ENCODE results near the gene CDC25B. TPM values are rescaled to one million over a fixed set of nuclear protein-coding genes. Genes with fewer than 3 reads are reported as not detected.
A peak's percentile ranks its signal among the peaks of the same experiment; 100 is the strongest.

The CDC25B gene
- total and polyA plus RNA-seq, 2 of the 13 experiments (the other 11 are each of a cell fraction or from before 2014, with no cell fraction given): 14.5 to 19.4 TPM

- TF ChIP-seq ATF4 (CRISPR knock-in tag; IDR thresholded peaks at IDR 0.05): no peak
- TF ChIP-seq ZBTB26 (CRISPR knock-in tag; IDR thresholded peaks at IDR 0.05; ENCODE audit: borderline replicate concordance): peak; percentile 62; the same call in 1 of the 2 replicates
- TF ChIP-seq ZNF652 (CRISPR knock-in tag; IDR thresholded peaks at IDR 0.05; ENCODE audit: borderline replicate concordance, low read depth): peak; percentile 13; the same call in 1 of the 2 replicates
- peak in 1 of 2 experiments; percentile 59; a peak in 3 of 4 replicates for TF ChIP-seq POLR2A (IDR thresholded peaks at IDR 0.05; ENCODE audit: insufficient read depth in 1 of 2, low read depth in 2 of 2, low read length in 2 of 2)
- no peak for TF ChIP-seq IKZF4 (CRISPR knock-in tag; IDR thresholded peaks at IDR 0.05; ENCODE audit: borderline replicate concordance, low read depth, not compliant biosample characterization)
- no peak for TF ChIP-seq HMGA1 (CRISPR knock-in tag; conservative IDR thresholded peaks at IDR 0.05)
- TF ChIP-seq ZKSCAN1 (IDR thresholded peaks at IDR 0.05; ENCODE audit: low read length): peak; percentile 63; the same call in 1 of the 2 replicates
- peak; percentile 24; the same call in 1 of the 2 replicates for TF ChIP-seq ZNF224 (CRISPR knock-in tag; IDR thresholded peaks at IDR 0.05)
- TF ChIP-seq FOXP4 (CRISPR knock-in tag; IDR thresholded peaks at IDR 0.05): peak; percentile 62; the same call in 1 of the 2 replicates
- no peak for TF ChIP-seq ZNF101 (CRISPR knock-in tag; IDR thresholded peaks at IDR 0.05; ENCODE audit: borderline replicate concordance, low read depth)
- 0 out of 2 replicates have a peak, but pooled peaks have one; percentile 47 for TF ChIP-seq AHR (CRISPR knock-in tag; IDR thresholded peaks at IDR 0.05)
- TF ChIP-seq ZNF24 (IDR thresholded peaks at IDR 0.05): peak; percentile 42; the same call in 1 of the 2 replicates
- no peak for TF ChIP-seq ZNF510 (CRISPR knock-in tag; IDR thresholded peaks at IDR 0.05; ENCODE audit: low read depth)
- TF ChIP-seq SKI (IDR thresholded peaks at IDR 0.05; ENCODE audit: partially characterized antibody): peak; percentile 46
- TF ChIP-seq ZHX1 (CRISPR knock-in tag; IDR thresholded peaks at IDR 0.05; ENCODE audit: low read depth): peak; percentile 41; the same call in 1 of the 2 replicates
- no peak for TF ChIP-seq RNF219 (CRISPR knock-in tag; IDR thresholded peaks at IDR 0.05)
- TF ChIP-seq MATR3 (CRISPR knock-in tag; IDR thresholded peaks at IDR 0.05): no peak
- TF ChIP-seq FOXA1 (IDR thresholded peaks at IDR 0.05): no peak
- TF ChIP-seq FOXA1 (CRISPR knock-in tag; IDR thresholded peaks at IDR 0.05): peak; percentile 97
These were observed 22.3 kb downstream of the CDC25B start (continued) for GRCh38 chr20:3818155-3819151.

Data from HepG2 (cell line).